HCT116 (cell line): ENCODE results near the gene PARVB.

Source experiments
- CEBPB ChIP-seq: IDR thresholded peaks from 2 replicates; pipeline ENCODE4 v1.6.1; 2012; ENCODE audit warnings: low read depth
- ELF1 ChIP-seq: IDR thresholded peaks from 2 replicates; pipeline ENCODE4 v1.6.1; 2012; ENCODE audit warnings: low read depth, borderline replicate concordance
- EZH2phosphoT487 ChIP-seq: fragments of 200-600 bp; IDR thresholded peaks from 2 replicates; pipeline ENCODE4 v1.6.1; 2018; ENCODE audit warnings: antibody characterized with exemption, borderline replicate concordance
- FOSL1 ChIP-seq: IDR thresholded peaks from 2 replicates; pipeline ENCODE4 v1.6.1; 2012; ENCODE audit warnings: low read depth
- JUND ChIP-seq: IDR thresholded peaks from 2 replicates; pipeline ENCODE4 v1.6.1; 2012
- POLR2AphosphoS5 ChIP-seq: IDR thresholded peaks from 2 replicates; pipeline ENCODE4 v1.6.1; 2011; ENCODE audit warnings: mild to moderate bottlenecking, low read depth, low read length, moderate library complexity
- SIN3A ChIP-seq: IDR thresholded peaks from 2 replicates; pipeline ENCODE4 v1.6.1; 2012; ENCODE audit warnings: low read depth
- SRF ChIP-seq: IDR thresholded peaks from 2 replicates; pipeline ENCODE4 v1.6.1; 2012; ENCODE audit warnings: low read depth
- TF ChIP-seq, protein P1 (sequence below), 3 experiments: fragments of 200-600 bp in 1 of 3; sonication (generic) in 1 of 3; IDR thresholded peaks in 2 of 3; conservative IDR thresholded peaks in 1 of 3; 2 replicates each; pipeline ENCODE4 v1.5.1; 2012 to 2017; ENCODE audit warnings: low read depth in 2 of 3, low read length in 2 of 3, antibody characterized with exemption in 1 of 3, borderline replicate concordance in 1 of 3, control low read depth in 1 of 3, mild to moderate bottlenecking in 1 of 3, mixed read lengths in 1 of 3, mixed run types in 1 of 3, moderate library complexity in 1 of 3; ENCODE audit not compliant: insufficient read depth in 1 of 3
- TF ChIP-seq, protein P2 (sequence below): IDR thresholded peaks from 2 replicates; pipeline ENCODE4 v1.6.1; 2012

DNA sequence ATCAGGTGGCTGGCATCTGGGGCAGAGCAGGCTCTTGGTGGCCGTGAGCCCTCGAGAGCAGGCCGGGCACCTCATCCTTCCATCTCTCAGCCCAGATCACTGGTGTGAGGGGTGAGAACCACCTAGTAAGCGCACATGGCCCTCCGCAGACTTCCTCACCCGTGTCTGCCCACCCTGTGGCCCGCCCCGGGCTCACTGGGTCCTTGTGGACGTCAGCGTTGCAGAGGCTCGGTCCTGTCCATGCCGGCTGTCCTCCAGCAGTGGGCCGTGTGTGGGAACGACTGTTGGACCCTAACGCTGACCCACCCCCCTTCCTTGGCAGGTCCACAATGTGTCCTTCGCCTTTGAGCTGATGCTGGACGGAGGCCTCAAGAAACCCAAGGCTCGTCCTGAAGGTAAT, 139.4 kb downstream of the PARVB start:
- no peak for TF ChIP-seq EZH2phosphoT487
- TF ChIP-seq, protein P1, sequence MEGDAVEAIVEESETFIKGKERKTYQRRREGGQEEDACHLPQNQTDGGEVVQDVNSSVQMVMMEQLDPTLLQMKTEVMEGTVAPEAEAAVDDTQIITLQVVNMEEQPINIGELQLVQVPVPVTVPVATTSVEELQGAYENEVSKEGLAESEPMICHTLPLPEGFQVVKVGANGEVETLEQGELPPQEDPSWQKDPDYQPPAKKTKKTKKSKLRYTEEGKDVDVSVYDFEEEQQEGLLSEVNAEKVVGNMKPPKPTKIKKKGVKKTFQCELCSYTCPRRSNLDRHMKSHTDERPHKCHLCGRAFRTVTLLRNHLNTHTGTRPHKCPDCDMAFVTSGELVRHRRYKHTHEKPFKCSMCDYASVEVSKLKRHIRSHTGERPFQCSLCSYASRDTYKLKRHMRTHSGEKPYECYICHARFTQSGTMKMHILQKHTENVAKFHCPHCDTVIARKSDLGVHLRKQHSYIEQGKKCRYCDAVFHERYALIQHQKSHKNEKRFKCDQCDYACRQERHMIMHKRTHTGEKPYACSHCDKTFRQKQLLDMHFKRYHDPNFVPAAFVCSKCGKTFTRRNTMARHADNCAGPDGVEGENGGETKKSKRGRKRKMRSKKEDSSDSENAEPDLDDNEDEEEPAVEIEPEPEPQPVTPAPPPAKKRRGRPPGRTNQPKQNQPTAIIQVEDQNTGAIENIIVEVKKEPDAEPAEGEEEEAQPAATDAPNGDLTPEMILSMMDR (IDR thresholded peaks at IDR 0.05 in 2 of 3, conservative IDR thresholded peaks at IDR 0.05 in 1 of 3; ENCODE audit: borderline replicate concordance in 1 of 3, insufficient read depth in 1 of 3, low read depth in 2 of 3, low read length in 2 of 3): no peak
- TF ChIP-seq ELF1: no peak
- TF ChIP-seq POLR2AphosphoS5: no peak
- TF ChIP-seq CEBPB: no peak
- TF ChIP-seq FOSL1: no peak
- no peak for TF ChIP-seq JUND
- no peak for TF ChIP-seq SRF
- TF ChIP-seq, protein P2, sequence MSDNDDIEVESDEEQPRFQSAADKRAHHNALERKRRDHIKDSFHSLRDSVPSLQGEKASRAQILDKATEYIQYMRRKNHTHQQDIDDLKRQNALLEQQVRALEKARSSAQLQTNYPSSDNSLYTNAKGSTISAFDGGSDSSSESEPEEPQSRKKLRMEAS: no peak
- TF ChIP-seq SIN3A: no peak
